GM08714 (cell line): ENCODE results near the gene GPR135.

ENCODE experiments used
- H3K4me3 ChIP-seq: fragments of 200-500 bp; sonication (Bioruptor generic); 2 replicates; pipeline ENCODE4 v1.5.1; 2014; ENCODE audit warnings: mild to moderate bottlenecking, low read length, inconsistent platforms
- ZNF274 ChIP-seq: IDR thresholded peaks from 2 replicates; pipeline ENCODE4 v1.6.1; 2012; ENCODE audit warnings: mild to moderate bottlenecking, low read depth, low read length

The GPR135 gene

DNA sequence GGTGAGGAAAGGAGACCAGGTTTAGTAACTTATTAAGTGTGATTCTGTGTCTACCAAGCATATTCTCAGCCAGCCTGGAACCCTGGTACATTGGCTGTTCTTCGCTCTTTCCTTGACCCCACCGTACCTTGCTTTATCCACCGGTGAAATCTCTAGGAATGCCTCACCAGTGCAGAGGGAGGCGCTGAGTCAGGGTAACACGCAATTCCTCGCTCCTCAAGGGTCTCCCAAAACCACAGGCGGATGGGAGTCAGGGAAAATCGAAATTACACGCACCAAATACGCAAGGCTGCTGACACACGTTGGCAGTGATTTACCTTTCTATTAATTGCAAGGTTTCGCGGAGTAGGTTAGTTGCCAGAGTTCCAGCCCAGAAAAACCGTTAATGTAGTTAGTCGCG, 18.2 kb upstream of the GPR135 start:
- peak overlapping the region; percentile 70 for H3K4me3 ChIP-seq
- no peak for TF ChIP-seq ZNF274

DNA sequence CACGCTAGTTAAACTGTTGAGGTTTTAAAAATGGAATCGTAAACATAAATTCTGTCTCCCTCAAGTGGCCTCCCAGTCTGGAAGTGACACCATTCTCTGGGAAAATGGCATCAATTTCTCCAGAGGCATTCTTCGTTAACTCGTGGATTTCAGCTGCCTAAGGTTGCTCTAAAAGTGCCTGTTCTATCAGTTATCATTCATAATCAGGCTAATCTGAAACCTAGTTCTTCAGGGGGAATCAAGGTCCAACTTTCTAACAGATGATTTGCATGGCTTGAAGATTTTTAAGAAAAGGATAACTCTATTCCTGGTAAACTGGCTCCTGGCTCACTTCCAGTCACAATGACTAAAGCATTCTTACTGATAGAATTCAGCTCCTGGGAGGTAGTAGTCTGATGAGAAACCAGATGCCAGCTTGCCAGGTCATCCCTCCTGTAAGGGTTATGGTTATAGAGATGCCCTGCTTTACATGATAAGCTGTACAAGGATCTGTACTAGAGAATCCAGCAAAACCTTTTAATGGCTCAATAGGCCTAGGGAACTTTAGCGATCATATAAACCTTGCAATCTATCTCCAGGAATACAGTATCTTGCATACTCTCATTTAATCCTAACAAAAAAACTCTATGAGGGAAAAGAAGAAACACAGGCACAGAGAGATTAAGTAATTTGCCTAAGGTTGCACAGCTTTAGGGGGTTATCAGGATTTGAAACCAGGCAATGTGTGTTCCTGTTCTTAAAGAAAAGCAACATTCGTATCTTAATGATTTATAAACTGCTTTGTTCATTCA, 17.6 kb upstream of the GPR135 start:
- peak overlapping the region; percentile 70 for H3K4me3 ChIP-seq
- TF ChIP-seq ZNF274 = no peak

DNA sequence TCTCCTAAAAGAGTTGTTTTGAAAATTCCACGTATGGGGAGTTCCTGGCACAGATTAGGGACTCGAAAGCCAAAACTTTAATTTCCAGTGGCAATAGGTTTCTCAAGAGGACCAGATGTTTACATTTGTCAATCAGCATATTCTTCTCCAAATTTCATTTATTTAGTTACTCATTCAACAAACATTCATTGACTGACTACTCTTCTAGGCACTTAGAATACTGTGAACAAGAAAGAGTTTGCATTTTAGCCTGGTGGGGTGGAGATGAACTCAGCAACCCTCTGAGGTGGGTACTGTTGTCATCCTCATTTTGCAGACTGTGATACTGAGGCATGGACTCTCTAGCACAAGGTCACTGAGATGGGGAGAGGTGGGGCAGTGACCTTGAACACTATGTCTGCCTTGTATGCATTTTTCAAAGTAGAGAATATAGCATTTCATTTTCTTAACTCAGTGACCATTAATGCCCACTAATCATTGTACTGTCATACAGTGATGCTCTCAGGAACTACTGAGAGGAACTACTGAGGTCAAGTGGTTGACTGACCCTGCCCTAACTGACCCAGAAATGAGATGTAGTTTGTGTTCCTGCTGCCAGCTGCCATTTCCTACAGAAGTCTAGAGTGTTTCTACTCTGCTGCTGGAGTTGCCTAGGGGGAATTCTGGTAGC, 16.8 kb upstream of the GPR135 start:
- H3K4me3 ChIP-seq = peak overlapping the region; percentile 70

DNA sequence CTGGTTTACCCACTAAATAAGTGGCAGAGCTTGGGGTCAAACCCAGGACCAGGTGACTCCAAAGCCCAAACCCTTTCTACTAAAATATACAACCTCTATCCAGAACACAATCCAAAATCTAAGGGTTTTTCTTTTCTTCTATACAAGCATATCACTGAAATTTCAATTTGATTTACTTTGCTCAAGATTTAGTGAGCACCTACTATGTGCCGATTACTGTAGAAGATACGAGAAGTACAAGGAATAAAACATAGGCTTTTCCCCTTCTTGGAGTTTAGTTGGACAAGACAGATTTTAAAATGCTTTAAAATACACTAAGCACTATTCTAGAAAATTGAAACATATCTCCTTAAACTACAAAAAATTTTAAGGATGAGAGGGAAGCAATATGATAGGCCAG, 16.2 kb upstream of the GPR135 start:
- TF ChIP-seq ZNF274 = no peak
- H3K4me3 ChIP-seq = no peak overlapping the region

More for the DNA sequence above, 16.8 kb upstream of the GPR135 start:
- TF ChIP-seq ZNF274 = no peak

DNA sequence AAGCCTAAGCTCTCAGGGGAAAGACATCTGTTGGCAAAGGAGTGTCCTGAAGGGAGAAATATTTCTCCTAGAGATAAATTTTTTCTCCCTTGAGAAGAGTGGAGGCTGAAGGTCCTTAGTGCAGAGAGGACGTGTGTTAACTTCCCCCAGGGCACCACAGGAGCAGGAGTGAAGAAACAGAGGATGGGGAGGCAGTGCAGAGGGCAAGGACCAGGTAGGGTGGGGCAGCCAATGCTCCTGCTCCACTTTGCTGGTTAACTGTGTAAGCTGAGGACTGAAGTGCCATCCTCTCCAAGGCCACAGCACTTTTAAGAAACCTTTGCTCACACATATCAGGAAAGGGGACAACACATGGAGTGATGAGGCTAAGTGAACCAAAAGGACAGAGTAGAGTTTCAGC, 15.0 kb upstream of the GPR135 start:
- no peak overlapping the region for H3K4me3 ChIP-seq
- no peak for TF ChIP-seq ZNF274

DNA sequence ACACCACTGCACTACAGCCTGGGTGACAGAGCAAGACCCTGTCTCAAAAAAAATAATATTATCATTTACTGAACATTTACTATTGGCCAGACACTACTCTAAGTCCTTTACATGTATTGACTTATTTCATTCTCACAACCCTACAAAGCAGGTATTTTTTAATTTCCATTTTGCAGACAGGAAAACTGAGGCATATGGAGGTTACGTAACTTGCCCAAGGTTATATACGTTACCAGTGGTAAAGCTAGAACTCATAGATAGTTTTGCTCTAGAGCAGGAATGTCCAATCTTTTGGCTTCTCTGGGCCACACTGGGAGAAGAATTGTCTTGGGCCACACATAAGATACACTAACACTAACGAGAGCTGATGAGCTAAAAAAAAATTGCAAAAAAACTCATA, 13.4 kb upstream of the GPR135 start:
- no peak overlapping the region for H3K4me3 ChIP-seq
- TF ChIP-seq ZNF274 = no peak

DNA sequence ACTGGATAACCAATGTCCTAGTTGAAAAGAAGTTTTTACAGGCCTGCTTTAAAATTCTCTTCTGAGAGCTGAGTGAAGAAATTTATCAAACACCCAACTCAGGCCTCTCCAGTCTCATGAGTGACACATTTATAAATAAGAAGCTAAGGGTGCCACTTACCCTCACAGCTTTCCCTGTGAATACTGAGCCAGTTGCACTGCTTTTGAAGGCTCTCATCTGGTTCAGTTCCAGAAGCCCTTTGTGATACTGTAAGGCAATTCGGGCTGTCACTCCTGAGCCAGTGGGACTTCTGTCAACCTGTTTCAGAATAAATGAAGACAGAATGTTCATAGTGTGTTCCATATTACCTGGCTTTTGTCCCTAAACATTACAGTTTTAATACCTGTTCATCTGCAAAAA, 10.5 kb upstream of the GPR135 start:
- TF ChIP-seq ZNF274 = no peak
- no peak overlapping the region for H3K4me3 ChIP-seq

DNA sequence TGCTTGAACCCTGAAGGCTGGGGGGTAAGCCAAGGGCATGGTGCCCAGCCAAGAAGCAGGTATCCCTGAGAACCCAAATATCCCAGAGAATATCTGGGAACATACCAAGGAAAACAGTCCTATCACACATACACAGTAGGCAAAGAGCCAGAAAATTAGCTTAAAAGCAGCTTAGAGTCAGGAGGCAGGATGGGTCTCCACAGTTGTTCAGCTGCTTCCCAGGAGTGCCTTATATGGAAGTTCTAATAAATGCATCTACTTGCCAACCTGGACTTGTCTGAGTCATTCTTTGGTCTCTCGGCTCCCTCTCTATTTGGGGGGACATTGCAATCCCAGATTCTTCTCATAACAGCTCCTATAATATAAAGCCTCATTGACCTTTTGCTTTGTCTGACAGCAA, 9.0 kb upstream of the GPR135 start:
- TF ChIP-seq ZNF274 = no peak

DNA sequence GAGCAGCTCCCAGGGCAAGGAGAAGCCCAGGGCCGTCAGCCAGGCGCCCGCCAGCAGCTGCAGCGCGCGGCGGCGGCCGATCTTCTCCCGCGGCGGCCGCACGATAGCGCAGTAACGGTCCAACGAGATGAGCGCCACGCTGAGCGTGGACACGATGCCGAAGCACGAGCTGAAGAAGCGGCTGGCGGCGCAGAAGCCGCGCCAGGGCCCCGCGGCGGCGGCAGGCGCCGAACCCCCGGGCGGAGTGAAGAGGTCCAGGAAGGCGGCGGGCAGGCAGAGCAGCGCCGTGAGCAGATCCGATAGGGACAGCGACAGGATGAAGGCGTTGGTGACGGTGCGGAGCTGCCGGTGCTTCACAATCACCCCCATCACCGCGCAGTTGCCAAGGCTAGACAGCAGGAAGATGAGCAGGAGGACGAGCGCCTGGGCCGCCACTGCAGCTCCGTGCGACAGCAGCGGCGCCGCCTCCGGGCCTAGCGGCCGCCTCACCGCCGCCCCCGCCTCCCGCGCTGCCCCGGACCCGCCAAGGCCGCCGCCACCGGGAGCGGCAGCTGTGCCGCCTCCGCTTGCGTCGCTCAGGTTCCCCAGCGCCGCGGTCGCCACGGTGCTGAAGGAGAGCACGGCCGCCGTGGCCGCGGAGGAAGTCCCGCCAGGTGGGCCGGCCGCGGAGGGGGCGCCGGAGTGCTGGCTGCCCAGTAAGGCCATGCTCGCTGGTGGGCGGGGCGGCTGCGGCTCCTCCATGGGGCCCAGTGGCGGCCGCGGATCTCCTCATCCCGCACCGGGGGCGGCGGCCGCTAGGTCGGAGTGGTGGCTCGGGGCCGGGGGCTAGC, 479 bp downstream of the GPR135 start:
- TF ChIP-seq ZNF274 = no peak
- peak overlapping the region; percentile 57; the same call in 1 of the 2 replicates for H3K4me3 ChIP-seq

More for the DNA sequence above, 9.0 kb upstream of the GPR135 start:
- H3K4me3 ChIP-seq = no peak overlapping the region

DNA sequence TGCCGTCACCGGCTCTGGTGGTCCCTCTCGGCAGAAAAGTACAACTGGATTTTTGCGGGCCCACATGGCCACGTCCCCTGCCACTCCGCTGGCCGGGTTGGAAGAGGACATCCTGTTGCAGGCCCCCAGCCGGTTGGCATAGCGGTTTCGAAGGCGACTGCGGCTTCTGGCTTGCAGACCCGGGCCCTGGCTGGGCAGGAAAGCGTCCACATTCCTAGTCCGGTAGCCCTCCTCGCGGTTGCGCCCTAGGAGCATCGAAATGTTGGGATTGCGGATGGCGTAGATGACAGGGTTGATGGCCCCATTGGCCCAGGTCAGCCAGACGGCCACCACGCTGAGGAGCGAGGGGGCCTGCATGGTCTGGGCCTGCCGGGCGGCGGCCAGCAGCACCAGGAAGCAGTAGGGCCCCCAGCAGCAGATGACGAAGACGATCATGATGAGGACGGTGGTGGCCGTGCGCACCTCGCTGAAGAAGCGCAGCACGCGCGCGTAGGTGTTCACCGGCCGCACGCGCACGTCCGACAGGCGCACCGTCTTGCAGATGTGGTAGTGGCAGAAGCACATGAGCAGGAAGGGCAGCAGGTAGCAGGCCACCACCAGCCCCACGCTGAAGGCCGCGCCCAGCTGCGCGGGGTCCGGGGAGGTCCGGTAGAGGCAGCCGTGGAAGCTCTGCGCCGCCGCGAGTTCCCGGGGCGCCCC, 1.2 kb downstream of the GPR135 start:
- no peak for TF ChIP-seq ZNF274
- peak overlapping the region; percentile 57; the same call in 1 of the 2 replicates for H3K4me3 ChIP-seq

DNA sequence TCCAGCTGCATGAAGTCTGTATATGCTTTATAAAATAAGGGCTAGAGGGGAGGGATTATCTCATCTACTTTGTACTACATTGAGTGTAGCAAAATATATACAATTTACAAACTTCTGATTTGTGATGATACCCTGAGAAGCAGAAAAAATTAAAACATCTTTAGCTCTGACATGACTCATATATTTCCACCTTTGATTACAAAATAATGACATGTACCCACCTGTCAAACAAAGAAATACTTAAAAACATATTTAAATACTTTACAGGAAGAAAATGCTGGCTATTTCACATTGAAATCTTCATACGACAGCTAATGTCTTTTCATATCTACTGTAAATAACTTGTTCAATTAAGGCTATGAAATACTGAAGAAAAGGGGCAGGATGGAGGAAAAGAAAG, 3.3 kb downstream of the GPR135 start:
- TF ChIP-seq ZNF274 = no peak
- H3K4me3 ChIP-seq = no peak overlapping the region

DNA sequence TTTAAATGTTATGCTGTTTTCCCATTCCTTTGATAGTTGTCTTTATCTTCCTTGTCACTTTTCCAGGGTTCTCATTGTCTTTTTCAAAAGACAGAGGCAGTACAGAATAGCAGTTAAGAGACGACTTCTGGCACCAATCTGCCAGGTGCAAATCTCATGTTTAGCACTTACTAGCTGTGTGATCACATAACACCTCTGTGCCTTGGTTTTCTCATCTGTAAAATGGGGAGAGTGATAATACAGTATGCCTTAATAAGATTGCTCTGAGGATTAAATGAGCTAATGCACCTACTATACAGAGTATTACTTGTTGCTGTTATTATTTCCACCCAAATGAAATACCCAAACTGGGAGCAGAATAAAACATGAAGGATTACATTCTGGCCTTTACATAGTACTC, 4.8 kb downstream of the GPR135 start:
- TF ChIP-seq ZNF274 = no peak

DNA sequence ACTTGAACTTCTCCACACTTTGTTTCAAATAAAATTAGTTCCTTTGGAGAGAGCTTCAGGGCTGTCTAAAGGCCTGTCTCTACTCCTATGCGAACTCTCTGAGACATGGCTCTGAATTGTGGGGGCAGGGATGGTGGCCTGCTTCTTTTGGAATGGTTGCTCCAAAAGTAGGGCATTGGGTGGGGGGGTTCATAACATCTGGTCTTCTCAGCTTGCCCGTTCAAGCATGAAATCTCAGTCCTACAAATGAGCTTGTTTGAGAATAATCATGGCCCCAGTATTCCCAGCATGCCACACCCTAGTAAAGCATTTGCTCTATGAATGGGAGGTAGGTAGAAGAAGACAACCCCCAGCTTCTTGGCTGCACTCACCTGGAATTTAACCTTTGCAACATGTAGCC, 6.7 kb downstream of the GPR135 start:
- no peak overlapping the region for H3K4me3 ChIP-seq
- TF ChIP-seq ZNF274 = no peak

More for the DNA sequence above, 4.8 kb downstream of the GPR135 start:
- H3K4me3 ChIP-seq = no peak overlapping the region

DNA sequence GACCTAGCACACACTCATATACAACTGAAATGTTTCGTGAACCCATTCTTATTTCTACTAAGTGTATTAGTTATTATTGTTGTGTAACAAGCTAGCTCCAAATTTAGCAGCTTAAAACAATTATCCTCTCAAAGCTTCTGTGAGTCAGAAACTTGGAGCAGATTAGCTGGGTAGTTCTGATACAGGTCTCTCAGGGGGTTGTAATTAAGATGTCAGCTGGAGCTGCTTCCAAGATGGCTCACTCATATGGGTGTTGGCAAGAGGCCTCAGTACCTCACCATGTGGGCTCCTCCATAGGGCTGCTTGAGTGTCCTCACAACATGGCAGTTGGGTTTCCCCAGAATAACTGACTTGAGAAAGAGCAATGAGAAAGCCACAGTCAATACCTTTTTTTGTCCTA, 9.8 kb downstream of the GPR135 start:
- no peak overlapping the region for H3K4me3 ChIP-seq
- TF ChIP-seq ZNF274 = no peak
